HG02642 (cell line): ENCODE data around the gene UBE2E3.
A peak's percentile ranks its signal among the peaks of the same experiment; 100 is the strongest.
"Not testable (repeated sequence)": the region's sequence is repeated elsewhere in the genome, so short reads cannot be mapped to it uniquely, and the experiment has no call there.

Experiments
- ATAC-seq: cut with Tn5 transposase; IDR thresholded peaks from one replicate; pipeline ENCODE4 v1.9.1; 2021; ENCODE audit warnings: mild to moderate bottlenecking; ENCODE audit not compliant: unreplicated experiment, poor library complexity

The UBE2E3 gene

GRCh38 chr2:181021199-181021789, 40.9 kb downstream of the UBE2E3 start:
- ATAC-seq: no peak

GRCh38 chr2:181022652-181023051, 42.2 kb downstream of the UBE2E3 start:
- ATAC-seq: no peak

- ATAC-seq: no peak
Observed at GRCh38 chr2:181025004-181025403, 44.6 kb downstream of the UBE2E3 start.

GRCh38 chr2:181036445-181036844, 56.0 kb downstream of the UBE2E3 start:
- peak; percentile 61 for ATAC-seq

GRCh38 chr2:181036848-181037603, 56.6 kb downstream of the UBE2E3 start:
- peak; percentile 41 for ATAC-seq

GRCh38 chr2:181037922-181038321, 57.5 kb downstream of the UBE2E3 start:
- ATAC-seq: no peak

- ATAC-seq: no peak
Observed at GRCh38 chr2:181038796-181039195, 58.4 kb downstream of the UBE2E3 start.

GRCh38 chr2:181040839-181041238, 60.4 kb downstream of the UBE2E3 start:
- not testable (repeated sequence) for ATAC-seq

- no peak for ATAC-seq
Observed at GRCh38 chr2:181041661-181042060, 61.3 kb downstream of the UBE2E3 start.

- ATAC-seq: no peak
Observed at GRCh38 chr2:181042706-181043105, 62.3 kb downstream of the UBE2E3 start.

GRCh38 chr2:181046833-181047232, 66.4 kb downstream of the UBE2E3 start:
- peak; percentile 45 for ATAC-seq

- no peak for ATAC-seq
Observed at GRCh38 chr2:181047829-181048228, 67.4 kb downstream of the UBE2E3 start.

- ATAC-seq: peak; percentile 26
Observed at GRCh38 chr2:181051861-181052522, 71.6 kb downstream of the UBE2E3 start.

- ATAC-seq: peak; percentile 62
Observed at GRCh38 chr2:181052523-181052891, 72.1 kb downstream of the UBE2E3 start.

GRCh38 chr2:181054256-181054655, 73.9 kb downstream of the UBE2E3 start:
- ATAC-seq: no peak

- no peak for ATAC-seq
Observed at GRCh38 chr2:181054843-181055242, 74.4 kb downstream of the UBE2E3 start.

- ATAC-seq: peak; percentile 84
Observed at GRCh38 chr2:181058378-181059269, 78.2 kb downstream of the UBE2E3 start.

- no peak for ATAC-seq
Observed at GRCh38 chr2:181063696-181064095, 83.3 kb downstream of the UBE2E3 start.

- no peak for ATAC-seq
Observed at GRCh38 chr2:181065458-181065857, 85.1 kb downstream of the UBE2E3 start.

GRCh38 chr2:181066333-181066732, 85.9 kb downstream of the UBE2E3 start:
- ATAC-seq: no peak
